Fibroblast of pulmonary artery (primary cell): Measurements from ENCODE around the gene GLYATL3.
"Not testable (repeated sequence)": the region's sequence is repeated elsewhere in the genome, so short reads cannot be mapped to it uniquely, and the experiment has no call there.

Experiments
- DNase-seq: peaks from one replicate; pipeline ENCODE4 v3.0.0-alpha.2; 2010; ENCODE audit warnings: low read depth
- H3K4me3 ChIP-seq: replicated peaks from 2 replicates; pipeline ENCODE4 v1.5.1; 2011; ENCODE audit warnings: low read depth, mild to moderate bottlenecking, control low read depth, low read length, moderate library complexity
- CTCF ChIP-seq: IDR thresholded peaks from 2 replicates; pipeline ENCODE4 v1.5.1; 2011; ENCODE audit warnings: mild to moderate bottlenecking, control low read depth, low read length, inconsistent platforms; ENCODE audit errors: missing control alignments

GLYATL3 gene

GRCh38 chr6:49462927-49463611 lies 36.7 kb upstream of the GLYATL3 start, which contains the start of the genes CENPQ and MMUT:
Gene CENPQ (plus strand): TSS chr6:49463370. CDS start chr6:49470177, 6,807 bp downstream.
Gene MMUT (minus strand): TSS chr6:49463253. CDS start chr6:49459466, 3,787 bp downstream.
- TF ChIP-seq CTCF, result no peak
- H3K4me3 ChIP-seq, result peak within 1 kb of the TSS; percentile 97
- DNase-seq, result peak; percentile 95

GRCh38 chr6:49463612-49463967 lies 36.1 kb upstream of the GLYATL3 start:
- DNase-seq, result no peak
- peak overlapping the region; percentile 97 for H3K4me3 ChIP-seq
- no peak for TF ChIP-seq CTCF

- no peak for DNase-seq
- no peak overlapping the region for H3K4me3 ChIP-seq
These were observed 35.0 kb upstream of the GLYATL3 start for GRCh38 chr6:49464691-49465090.

GRCh38 chr6:49468042-49468441 lies 31.7 kb upstream of the GLYATL3 start:
- H3K4me3 ChIP-seq, result no peak overlapping the region
- TF ChIP-seq CTCF, result no peak
- DNase-seq, result no peak

More at GRCh38 chr6:49464691-49465090, 35.0 kb upstream of the GLYATL3 start:
- no peak for TF ChIP-seq CTCF

GRCh38 chr6:49476564-49476963 lies 23.2 kb upstream of the GLYATL3 start:
- DNase-seq, H3K4me3 ChIP-seq: not testable (repeated sequence)

- H3K4me3 ChIP-seq, result no peak overlapping the region
- no peak for TF ChIP-seq CTCF
- no peak for DNase-seq
These were observed 20.3 kb upstream of the GLYATL3 start for GRCh38 chr6:49479308-49479970.

- not testable (repeated sequence) for H3K4me3 ChIP-seq, DNase-seq
These were observed 17.9 kb upstream of the GLYATL3 start for GRCh38 chr6:49481846-49482245.

GRCh38 chr6:49483380-49483779 lies 16.3 kb upstream of the GLYATL3 start:
- DNase-seq, H3K4me3 ChIP-seq: not testable (repeated sequence)
